Activated CD8-positive, alpha-beta memory T cell treated with anti-CD3 and anti-CD28 coated beads for 24 hours (primary cell): ENCODE results near the gene CPSF3.
"Not testable (repeated sequence)": the region's sequence is repeated elsewhere in the genome, so short reads cannot be mapped to it uniquely, and the experiment has no call there.

ENCODE experiments used
- DNase-seq: peaks from one replicate; pipeline ENCODE4 v3.0.0-alpha.2; 2020

CPSF3 gene

GRCh38 chr2:9472511-9472910, 49.1 kb downstream of the CPSF3 start:
- DNase-seq: no peak

- no peak for DNase-seq
Observed at GRCh38 chr2:9473308-9473984, 50.0 kb downstream of the CPSF3 start.

GRCh38 chr2:9473985-9474360, 50.5 kb downstream of the CPSF3 start:
- peak; percentile 88 for DNase-seq

GRCh38 chr2:9474361-9475057, 51.1 kb downstream of the CPSF3 start, which contains the start of gene IAH1:
Gene IAH1, plus strand, starts transcription at chr2:9474551. Its CDS starts 16 bp downstream, at chr2:9474567.
- peak; percentile 85 for DNase-seq

- DNase-seq: no peak
Observed at GRCh38 chr2:9477914-9478313, 54.5 kb downstream of the CPSF3 start.

GRCh38 chr2:9478526-9478925, 55.1 kb downstream of the CPSF3 start:
- no peak for DNase-seq

- no peak for DNase-seq
Observed at GRCh38 chr2:9480157-9480556, 56.7 kb downstream of the CPSF3 start.

- DNase-seq: no peak
Observed at GRCh38 chr2:9483107-9483506, 59.7 kb downstream of the CPSF3 start.

GRCh38 chr2:9484533-9484932, 61.1 kb downstream of the CPSF3 start:
- DNase-seq: no peak

- no peak for DNase-seq
Observed at GRCh38 chr2:9488583-9489547, 65.4 kb downstream of the CPSF3 start.

GRCh38 chr2:9490789-9491188, 67.3 kb downstream of the CPSF3 start:
- no peak for DNase-seq

- no peak for DNase-seq
Observed at GRCh38 chr2:9492927-9493326, 69.5 kb downstream of the CPSF3 start.

GRCh38 chr2:9493478-9493877, 70.0 kb downstream of the CPSF3 start:
- DNase-seq: no peak

GRCh38 chr2:9494081-9494480, 70.6 kb downstream of the CPSF3 start:
- DNase-seq: peak; percentile 41

- DNase-seq: peak; percentile 51
Observed at GRCh38 chr2:9497017-9497416, 73.6 kb downstream of the CPSF3 start.

- peak; percentile 26 for DNase-seq
Observed at GRCh38 chr2:9498210-9498609, 74.8 kb downstream of the CPSF3 start.

GRCh38 chr2:9508931-9509330, 85.5 kb downstream of the CPSF3 start:
- DNase-seq: no peak

GRCh38 chr2:9513946-9514345, 90.5 kb downstream of the CPSF3 start:
- not testable (repeated sequence) for DNase-seq

- no peak for DNase-seq
Observed at GRCh38 chr2:9517118-9517782, 93.8 kb downstream of the CPSF3 start.

- no peak for DNase-seq
Observed at GRCh38 chr2:9518163-9518562, 94.7 kb downstream of the CPSF3 start.

GRCh38 chr2:9518780-9519179, 95.3 kb downstream of the CPSF3 start:
- DNase-seq: no peak

GRCh38 chr2:9519250-9519649, 95.8 kb downstream of the CPSF3 start:
- DNase-seq: no peak
